D341Med (cell line): ENCODE results near the gene KCNG2.
A peak's percentile ranks its signal among the peaks of the same experiment; 100 is the strongest.

Experiments used
- DNase-seq: peaks from one replicate; pipeline ENCODE4 v3.0.0; 2012; ENCODE audit warnings: low spot score

The KCNG2 gene

GRCh38 chr18:79942211-79942610 is 144.5 kb downstream of the KCNG2 start:
- DNase-seq: no peak

GRCh38 chr18:79942786-79943607 is 145.3 kb downstream of the KCNG2 start:
- peak; percentile 28 for DNase-seq

GRCh38 chr18:79943608-79944125 is 145.9 kb downstream of the KCNG2 start:
- DNase-seq: peak; percentile 38

- peak; percentile 39 for DNase-seq
Observed at GRCh38 chr18:79944126-79944731, 146.5 kb downstream of the KCNG2 start.

GRCh38 chr18:79944746-79945117 is 147.0 kb downstream of the KCNG2 start:
- no peak for DNase-seq

GRCh38 chr18:79945118-79946042 is 147.6 kb downstream of the KCNG2 start:
- peak; percentile 35 for DNase-seq

- DNase-seq: peak; percentile 37
Observed at GRCh38 chr18:79947054-79947755, 149.5 kb downstream of the KCNG2 start.

GRCh38 chr18:79947881-79948610 is 150.3 kb downstream of the KCNG2 start:
- peak; percentile 28 for DNase-seq

GRCh38 chr18:79948719-79949411 is 151.1 kb downstream of the KCNG2 start:
- peak; percentile 26 for DNase-seq
